Fibroblast of lung (primary cell): Measurements from ENCODE around the gene ARIH2.

Experiments used
- EZH2 ChIP-seq: IDR thresholded peaks from 2 replicates; pipeline ENCODE4 v1.5.1; 2012; ENCODE audit warnings: low read length, control low read depth, mild to moderate bottlenecking; ENCODE audit errors: missing control alignments
- TF ChIP-seq, protein P1 (sequence below), 2 donors: IDR thresholded peaks in 1 of 2; conservative IDR thresholded peaks in 1 of 2; 1 replicate in 1 of 2; 2 replicates in 1 of 2; pipeline ENCODE4 v1.5.1; 2011 to 2012; ENCODE audit warnings: low read length in 2 of 2, control low read depth in 1 of 2, inconsistent platforms in 1 of 2, low read depth in 1 of 2, mild to moderate bottlenecking in 1 of 2

DNA sequence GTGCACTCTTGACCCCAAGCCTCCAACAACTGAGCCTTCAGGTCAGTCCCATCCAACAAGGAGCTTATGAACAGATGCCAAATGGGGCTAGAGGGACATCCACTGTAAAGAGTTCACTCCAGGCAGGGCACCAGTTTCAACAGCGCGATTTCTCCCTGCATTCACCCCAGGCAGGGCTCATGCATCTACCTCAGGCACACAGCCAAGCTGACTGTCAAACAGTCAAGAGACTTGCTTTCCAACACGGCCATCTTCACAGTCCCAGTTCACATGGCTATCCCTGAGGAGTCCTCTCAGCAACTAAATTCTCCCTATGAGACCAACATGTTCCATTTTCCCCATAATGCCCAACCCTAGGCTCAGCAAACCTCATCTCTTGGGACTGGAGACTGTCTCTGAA is 37.6 kb upstream of the ARIH2 start:
- TF ChIP-seq, protein P1, sequence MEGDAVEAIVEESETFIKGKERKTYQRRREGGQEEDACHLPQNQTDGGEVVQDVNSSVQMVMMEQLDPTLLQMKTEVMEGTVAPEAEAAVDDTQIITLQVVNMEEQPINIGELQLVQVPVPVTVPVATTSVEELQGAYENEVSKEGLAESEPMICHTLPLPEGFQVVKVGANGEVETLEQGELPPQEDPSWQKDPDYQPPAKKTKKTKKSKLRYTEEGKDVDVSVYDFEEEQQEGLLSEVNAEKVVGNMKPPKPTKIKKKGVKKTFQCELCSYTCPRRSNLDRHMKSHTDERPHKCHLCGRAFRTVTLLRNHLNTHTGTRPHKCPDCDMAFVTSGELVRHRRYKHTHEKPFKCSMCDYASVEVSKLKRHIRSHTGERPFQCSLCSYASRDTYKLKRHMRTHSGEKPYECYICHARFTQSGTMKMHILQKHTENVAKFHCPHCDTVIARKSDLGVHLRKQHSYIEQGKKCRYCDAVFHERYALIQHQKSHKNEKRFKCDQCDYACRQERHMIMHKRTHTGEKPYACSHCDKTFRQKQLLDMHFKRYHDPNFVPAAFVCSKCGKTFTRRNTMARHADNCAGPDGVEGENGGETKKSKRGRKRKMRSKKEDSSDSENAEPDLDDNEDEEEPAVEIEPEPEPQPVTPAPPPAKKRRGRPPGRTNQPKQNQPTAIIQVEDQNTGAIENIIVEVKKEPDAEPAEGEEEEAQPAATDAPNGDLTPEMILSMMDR (conservative IDR thresholded peaks at IDR 0.05 in 1 of 2, IDR thresholded peaks at IDR 0.05 in 1 of 2; ENCODE audit: low read depth in 1 of 2, low read length in 2 of 2) = no peak
- TF ChIP-seq EZH2 = no peak
